GM18526 (cell line): Measurements from ENCODE around the gene KCNA5.

Source experiments
- POLR2A ChIP-seq: IDR thresholded peaks from 3 replicates; pipeline ENCODE4 v1.6.1; 2011; ENCODE audit not compliant: insufficient read length; ENCODE audit errors: extremely low read depth

KCNA5 gene

GRCh38 chr12:5068619-5069018 is 24.9 kb downstream of the KCNA5 start:
- TF ChIP-seq POLR2A: no peak

- no peak for TF ChIP-seq POLR2A
These were observed 26.4 kb downstream of the KCNA5 start for GRCh38 chr12:5070090-5070489.

GRCh38 chr12:5071496-5071895 is 27.8 kb downstream of the KCNA5 start:
- no peak for TF ChIP-seq POLR2A

- TF ChIP-seq POLR2A: no peak
These were observed 28.6 kb downstream of the KCNA5 start for GRCh38 chr12:5072311-5072710.

- TF ChIP-seq POLR2A: no peak
These were observed 29.4 kb downstream of the KCNA5 start for GRCh38 chr12:5073054-5073453.

- TF ChIP-seq POLR2A: no peak
These were observed 30.2 kb downstream of the KCNA5 start for GRCh38 chr12:5073853-5074252.

- TF ChIP-seq POLR2A: no peak
These were observed 33.1 kb downstream of the KCNA5 start for GRCh38 chr12:5076761-5077160.

- no peak for TF ChIP-seq POLR2A
These were observed 34.7 kb downstream of the KCNA5 start for GRCh38 chr12:5078423-5078822.

- no peak for TF ChIP-seq POLR2A
These were observed 37.3 kb downstream of the KCNA5 start for GRCh38 chr12:5081016-5081415.

- no peak for TF ChIP-seq POLR2A
These were observed 40.5 kb downstream of the KCNA5 start for GRCh38 chr12:5083955-5084849.

GRCh38 chr12:5085896-5086295 is 42.2 kb downstream of the KCNA5 start:
- no peak for TF ChIP-seq POLR2A

GRCh38 chr12:5087831-5088554 is 44.3 kb downstream of the KCNA5 start:
- TF ChIP-seq POLR2A: no peak

- TF ChIP-seq POLR2A: no peak
These were observed 45.0 kb downstream of the KCNA5 start for GRCh38 chr12:5088586-5089264.

- no peak for TF ChIP-seq POLR2A
These were observed 50.9 kb downstream of the KCNA5 start for GRCh38 chr12:5094551-5094950.

GRCh38 chr12:5094986-5095385 is 51.3 kb downstream of the KCNA5 start:
- TF ChIP-seq POLR2A: no peak
